GM18861 (cell line): ENCODE data around the gene PLA2G5.

Experiments used
- ATAC-seq: cut with Tn5 transposase; IDR thresholded peaks from one replicate; pipeline ENCODE4 v1.9.1; 2021; ENCODE audit not compliant: unreplicated experiment

Gene PLA2G5

GRCh38 chr1:20089328-20090077, 19.5 kb downstream of the PLA2G5 start:
- no peak for ATAC-seq

- ATAC-seq = no peak
Measured at GRCh38 chr1:20090119-20090518, 20.1 kb downstream of the PLA2G5 start.

GRCh38 chr1:20090641-20091040, 20.6 kb downstream of the PLA2G5 start:
- no peak for ATAC-seq

GRCh38 chr1:20093303-20093702, 23.3 kb downstream of the PLA2G5 start:
- no peak for ATAC-seq

GRCh38 chr1:20093940-20094391, 24.0 kb downstream of the PLA2G5 start:
- no peak for ATAC-seq

- ATAC-seq = no peak
Measured at GRCh38 chr1:20095564-20096434, 25.8 kb downstream of the PLA2G5 start.

GRCh38 chr1:20096840-20097447, 26.9 kb downstream of the PLA2G5 start:
- no peak for ATAC-seq

GRCh38 chr1:20099533-20099932, 29.5 kb downstream of the PLA2G5 start:
- ATAC-seq = no peak

GRCh38 chr1:20100632-20101355, 30.8 kb downstream of the PLA2G5 start:
- ATAC-seq = no peak

GRCh38 chr1:20102875-20103274, 32.9 kb downstream of the PLA2G5 start:
- no peak for ATAC-seq

- ATAC-seq = no peak
Measured at GRCh38 chr1:20105856-20106255, 35.9 kb downstream of the PLA2G5 start.

GRCh38 chr1:20107351-20107750, 37.4 kb downstream of the PLA2G5 start:
- no peak for ATAC-seq

- no peak for ATAC-seq
Measured at GRCh38 chr1:20107796-20108195, 37.8 kb downstream of the PLA2G5 start.

- no peak for ATAC-seq
Measured at GRCh38 chr1:20108366-20109123, 38.6 kb downstream of the PLA2G5 start.

GRCh38 chr1:20109223-20109856, 39.3 kb downstream of the PLA2G5 start:
- ATAC-seq = no peak

- ATAC-seq = no peak
Measured at GRCh38 chr1:20110679-20111078, 40.7 kb downstream of the PLA2G5 start.

GRCh38 chr1:20111452-20111851, 41.5 kb downstream of the PLA2G5 start:
- ATAC-seq = no peak

GRCh38 chr1:20112279-20113000, 42.4 kb downstream of the PLA2G5 start:
- ATAC-seq = no peak

- no peak for ATAC-seq
Measured at GRCh38 chr1:20114021-20114648, 44.1 kb downstream of the PLA2G5 start.
